ENCODE measurements around the gene LPIN1.

GRCh38 chr2:11709293-11709692 lies 37.1 kb upstream of the LPIN1 start:
- TF ChIP-seq, protein P1, sequence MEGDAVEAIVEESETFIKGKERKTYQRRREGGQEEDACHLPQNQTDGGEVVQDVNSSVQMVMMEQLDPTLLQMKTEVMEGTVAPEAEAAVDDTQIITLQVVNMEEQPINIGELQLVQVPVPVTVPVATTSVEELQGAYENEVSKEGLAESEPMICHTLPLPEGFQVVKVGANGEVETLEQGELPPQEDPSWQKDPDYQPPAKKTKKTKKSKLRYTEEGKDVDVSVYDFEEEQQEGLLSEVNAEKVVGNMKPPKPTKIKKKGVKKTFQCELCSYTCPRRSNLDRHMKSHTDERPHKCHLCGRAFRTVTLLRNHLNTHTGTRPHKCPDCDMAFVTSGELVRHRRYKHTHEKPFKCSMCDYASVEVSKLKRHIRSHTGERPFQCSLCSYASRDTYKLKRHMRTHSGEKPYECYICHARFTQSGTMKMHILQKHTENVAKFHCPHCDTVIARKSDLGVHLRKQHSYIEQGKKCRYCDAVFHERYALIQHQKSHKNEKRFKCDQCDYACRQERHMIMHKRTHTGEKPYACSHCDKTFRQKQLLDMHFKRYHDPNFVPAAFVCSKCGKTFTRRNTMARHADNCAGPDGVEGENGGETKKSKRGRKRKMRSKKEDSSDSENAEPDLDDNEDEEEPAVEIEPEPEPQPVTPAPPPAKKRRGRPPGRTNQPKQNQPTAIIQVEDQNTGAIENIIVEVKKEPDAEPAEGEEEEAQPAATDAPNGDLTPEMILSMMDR (IDR thresholded peaks at IDR 0.05), result no peak
- TF ChIP-seq POLR2A (IDR thresholded peaks at IDR 0.05), result no peak
